ENCODE results near the gene COX6A1. TPM values are rescaled to one million over a fixed set of nuclear protein-coding genes. Genes with fewer than 3 reads are reported as not detected.

The COX6A1 gene
- total RNA-seq, 1 experiment from 2014 or later, result 475 TPM

DNA sequence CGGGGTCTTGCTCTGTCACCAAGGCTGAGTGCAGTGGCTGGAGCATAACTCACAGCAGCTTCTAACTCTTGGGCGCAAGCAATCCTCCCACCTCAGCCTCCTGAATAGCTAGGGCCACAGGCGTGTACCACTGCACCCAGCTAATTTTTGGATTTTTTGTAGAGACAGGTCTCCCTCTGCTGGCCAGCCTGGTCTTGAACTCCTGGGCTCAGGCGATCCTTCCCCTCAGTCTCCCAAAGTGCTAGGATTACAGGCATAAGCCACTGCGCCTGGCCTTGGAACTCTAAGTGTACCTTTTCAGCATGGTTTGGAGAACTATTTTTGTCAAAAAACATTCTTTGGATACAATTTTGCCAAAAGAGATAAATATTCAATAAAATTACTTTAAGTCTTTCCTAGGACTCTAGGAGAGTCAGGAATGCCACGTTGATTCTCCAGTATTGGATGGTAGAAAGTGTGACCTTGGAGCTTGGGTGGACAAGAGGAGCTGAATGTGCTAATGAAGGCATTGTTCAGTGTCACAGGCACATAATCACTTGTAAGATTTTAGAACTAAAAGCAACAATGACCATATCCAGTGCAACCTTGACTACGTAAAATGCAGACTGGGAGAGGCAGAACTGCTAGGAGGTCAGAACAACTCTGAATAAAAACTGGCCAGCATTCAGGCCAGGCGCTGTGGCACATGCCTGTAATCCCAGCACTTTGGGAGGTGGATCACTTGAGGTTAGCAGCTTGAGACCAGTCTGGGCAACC is 28.8 kb downstream of the COX6A1 start:
- no TSS peak for BruUV-seq (replicated peaks)
- H3K27ac Mint-ChIP-seq (ENCODE audit: low read depth, unreplicated experiment), result peak overlapping the region; percentile 9
- CTCF ChIA-PET, result interaction anchor here (0.7 to 5.1 kb wide), 19 partner anchors 8 to 998 kb away, joined by 3 to 42 read pairs (median 5); partner anchors contain the start of genes COX6A1, GATC, PLA2G1B and TRIAP1
- no peaks in the 10 kb centered on the region for H3K9me3 Mint-ChIP-seq (ENCODE audit: unreplicated experiment)
- TF ChIP-seq, protein P1, sequence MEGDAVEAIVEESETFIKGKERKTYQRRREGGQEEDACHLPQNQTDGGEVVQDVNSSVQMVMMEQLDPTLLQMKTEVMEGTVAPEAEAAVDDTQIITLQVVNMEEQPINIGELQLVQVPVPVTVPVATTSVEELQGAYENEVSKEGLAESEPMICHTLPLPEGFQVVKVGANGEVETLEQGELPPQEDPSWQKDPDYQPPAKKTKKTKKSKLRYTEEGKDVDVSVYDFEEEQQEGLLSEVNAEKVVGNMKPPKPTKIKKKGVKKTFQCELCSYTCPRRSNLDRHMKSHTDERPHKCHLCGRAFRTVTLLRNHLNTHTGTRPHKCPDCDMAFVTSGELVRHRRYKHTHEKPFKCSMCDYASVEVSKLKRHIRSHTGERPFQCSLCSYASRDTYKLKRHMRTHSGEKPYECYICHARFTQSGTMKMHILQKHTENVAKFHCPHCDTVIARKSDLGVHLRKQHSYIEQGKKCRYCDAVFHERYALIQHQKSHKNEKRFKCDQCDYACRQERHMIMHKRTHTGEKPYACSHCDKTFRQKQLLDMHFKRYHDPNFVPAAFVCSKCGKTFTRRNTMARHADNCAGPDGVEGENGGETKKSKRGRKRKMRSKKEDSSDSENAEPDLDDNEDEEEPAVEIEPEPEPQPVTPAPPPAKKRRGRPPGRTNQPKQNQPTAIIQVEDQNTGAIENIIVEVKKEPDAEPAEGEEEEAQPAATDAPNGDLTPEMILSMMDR (IDR thresholded peaks at IDR 0.05; ENCODE audit: unreplicated experiment), result peak; percentile 72
- H3K4me3 Mint-ChIP-seq (ENCODE audit: unreplicated experiment), result no peak overlapping the region
- POLR2A ChIA-PET, result interaction anchor here (0.6 to 6.6 kb wide), 11 partner anchors 9 to 295 kb away, joined by 3 to 56 read pairs (median 4); partner anchors contain the start of genes DYNLL1, GATC and TRIAP1
- intact Hi-C loops (cut with micrococcal nuclease), result loop anchor here (1.0 kb wide), 1 partner anchor 110 kb away; no protein-coding TSS in a partner anchor
- peak; percentile 59 for DNase-seq (ENCODE audit: unreplicated experiment)
- peaks cover 64% of the 10 kb centered on the region for H3K36me3 Mint-ChIP-seq (ENCODE audit: insufficient read depth, unreplicated experiment)
- peaks cover 17% of the 10 kb centered on the region for H3K4me1 Mint-ChIP-seq (ENCODE audit: insufficient read depth, unreplicated experiment)
- H3K27me3 Mint-ChIP-seq (ENCODE audit: insufficient read depth, unreplicated experiment), result no peaks in the 10 kb centered on the region

DNA sequence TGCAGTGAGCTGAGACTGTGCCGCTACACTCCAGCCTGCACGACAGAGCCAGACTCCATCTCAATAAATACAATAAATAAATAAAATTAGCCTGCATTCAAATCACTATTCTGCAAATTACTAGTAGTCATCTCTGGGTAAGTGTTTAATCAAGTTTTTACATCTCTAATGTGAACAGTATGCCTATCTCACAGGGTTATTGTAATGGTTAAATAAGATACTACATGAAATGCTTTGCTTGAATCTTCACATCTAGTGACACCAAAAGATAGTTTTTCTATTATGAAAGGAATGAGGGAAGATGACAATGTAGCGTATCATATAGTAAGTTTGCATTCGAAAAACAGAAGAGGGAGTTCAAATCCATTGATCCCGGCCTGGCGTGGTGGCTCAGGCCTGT is 29.5 kb downstream of the COX6A1 start:
- peak overlapping the region; percentile 88 for H3K4me3 Mint-ChIP-seq (ENCODE audit: unreplicated experiment)
- intact Hi-C loops (cut with micrococcal nuclease), result no loop called here
- no peaks in the 10 kb centered on the region for H3K9me3 Mint-ChIP-seq (ENCODE audit: unreplicated experiment)

DNA sequence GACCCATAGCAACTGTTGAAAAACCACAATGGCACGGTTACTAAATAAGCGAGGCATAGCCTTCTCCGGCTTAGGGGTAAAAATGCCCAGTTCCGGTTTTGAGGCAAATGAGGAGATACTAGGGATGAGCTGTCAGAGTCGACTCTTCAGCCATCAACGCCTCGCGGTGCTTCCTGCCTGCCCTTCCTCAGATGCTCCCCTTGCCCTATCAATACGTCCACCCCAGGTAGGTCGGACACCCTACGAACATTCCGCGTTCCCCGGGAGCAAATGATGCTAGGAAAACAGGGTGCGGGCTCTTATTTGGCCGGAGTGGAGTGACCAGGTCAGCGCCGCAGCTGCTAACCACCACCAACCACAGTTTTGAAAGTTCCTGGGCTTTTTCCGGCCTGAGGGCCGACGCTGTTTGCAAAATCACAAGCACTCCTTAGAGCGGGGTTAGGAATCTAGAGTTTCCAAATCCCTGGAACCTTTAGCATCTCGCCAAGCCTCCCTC is 30.5 kb downstream of the COX6A1 start:
- H3K4me3 Mint-ChIP-seq (ENCODE audit: unreplicated experiment), result peak overlapping the region; percentile 88
- POLR2A ChIA-PET, result interaction anchor here (0.6 to 6.6 kb wide), 18 partner anchors 8 to 1304 kb away, joined by 3 to 56 read pairs (median 4); partner anchors contain the start of genes COQ5, COX6A1, DYNLL1 and GATC

More for the DNA sequence above, 29.5 kb downstream of the COX6A1 start:
- POLR2A ChIA-PET, result interaction anchor here (1.0 to 6.6 kb wide), 9 partner anchors 16 to 267 kb away, joined by 3 to 56 read pairs (median 5); partner anchors contain the start of genes DYNLL1, GATC, RNU4-1 and RNU4-2
- Mint-ChIP-seq H3K27ac (ENCODE audit: low read depth, unreplicated experiment) (no peak overlapping the region), H3K4me1 (ENCODE audit: insufficient read depth, unreplicated experiment) (peaks cover 17% of the 10 kb centered on the region), H3K36me3 (ENCODE audit: insufficient read depth, unreplicated experiment) (peaks cover 57% of the 10 kb centered on the region), H3K27me3 (ENCODE audit: insufficient read depth, unreplicated experiment) (no peaks in the 10 kb centered on the region)
- no peak for DNase-seq (ENCODE audit: unreplicated experiment)
- CTCF ChIA-PET, result interaction anchor here (0.7 to 5.1 kb wide), 9 partner anchors 8 to 998 kb away, joined by 3 to 42 read pairs (median 13); partner anchors contain the start of genes COX6A1, GATC, PLA2G1B and TRIAP1
- TF ChIP-seq, protein P1 (IDR thresholded peaks at IDR 0.05; ENCODE audit: unreplicated experiment), result no peak
- BruUV-seq (replicated peaks), result no TSS peak

More for the DNA sequence above, 30.5 kb downstream of the COX6A1 start:
- H3K27ac Mint-ChIP-seq (ENCODE audit: low read depth, unreplicated experiment), result peak overlapping the region; percentile 75
- H3K36me3 Mint-ChIP-seq (ENCODE audit: insufficient read depth, unreplicated experiment), result peaks cover 48% of the 10 kb centered on the region
- no peaks in the 10 kb centered on the region for H3K27me3 Mint-ChIP-seq (ENCODE audit: insufficient read depth, unreplicated experiment)
- DNase-seq (ENCODE audit: unreplicated experiment), result peak; percentile 50
- TSS peak; percentile 32 for BruUV-seq (replicated peaks)
- no peaks in the 10 kb centered on the region for H3K9me3 Mint-ChIP-seq (ENCODE audit: unreplicated experiment)
- CTCF ChIA-PET, result interaction anchor here (0.6 to 5.1 kb wide), 10 partner anchors 11 to 619 kb away, joined by 3 to 42 read pairs (median 10); partner anchors contain the start of genes COX6A1, DYNLL1, GATC and TRIAP1
- intact Hi-C loops (cut with micrococcal nuclease), result loop anchor here (2.0 kb wide), 1 partner anchor 144 kb away; no protein-coding TSS in a partner anchor
- TF ChIP-seq, protein P1 (IDR thresholded peaks at IDR 0.05; ENCODE audit: unreplicated experiment), result no peak
- H3K4me1 Mint-ChIP-seq (ENCODE audit: insufficient read depth, unreplicated experiment), result peaks cover 17% of the 10 kb centered on the region
